GM19452 (cell line): ENCODE data around the gene NR1D1.

ENCODE experiments used
- ATAC-seq: cut with Tn5 transposase; IDR thresholded peaks from one replicate; pipeline ENCODE4 v1.9.1; 2021; ENCODE audit not compliant: unreplicated experiment

Gene NR1D1

DNA sequence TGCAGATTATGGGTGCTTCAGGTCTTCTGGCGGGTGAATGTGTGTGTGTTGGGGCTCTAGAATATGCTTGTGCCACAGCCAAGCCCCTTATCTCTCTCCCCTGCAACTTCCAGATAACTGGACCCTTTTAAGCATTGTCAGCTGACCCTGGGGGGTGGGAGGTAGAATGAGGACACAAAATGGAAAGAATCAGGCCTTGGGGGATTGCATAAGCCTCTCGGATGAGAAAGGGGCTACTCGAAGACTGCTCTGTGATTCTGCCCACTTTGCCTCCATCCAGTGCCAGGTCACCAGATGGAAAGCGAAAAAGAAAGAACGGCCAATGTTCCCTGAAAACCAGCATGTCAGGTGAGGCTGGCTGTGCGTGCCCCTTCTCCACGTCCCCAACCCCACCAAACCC lies 23.8 kb downstream of the NR1D1 start:
- no peak for ATAC-seq

DNA sequence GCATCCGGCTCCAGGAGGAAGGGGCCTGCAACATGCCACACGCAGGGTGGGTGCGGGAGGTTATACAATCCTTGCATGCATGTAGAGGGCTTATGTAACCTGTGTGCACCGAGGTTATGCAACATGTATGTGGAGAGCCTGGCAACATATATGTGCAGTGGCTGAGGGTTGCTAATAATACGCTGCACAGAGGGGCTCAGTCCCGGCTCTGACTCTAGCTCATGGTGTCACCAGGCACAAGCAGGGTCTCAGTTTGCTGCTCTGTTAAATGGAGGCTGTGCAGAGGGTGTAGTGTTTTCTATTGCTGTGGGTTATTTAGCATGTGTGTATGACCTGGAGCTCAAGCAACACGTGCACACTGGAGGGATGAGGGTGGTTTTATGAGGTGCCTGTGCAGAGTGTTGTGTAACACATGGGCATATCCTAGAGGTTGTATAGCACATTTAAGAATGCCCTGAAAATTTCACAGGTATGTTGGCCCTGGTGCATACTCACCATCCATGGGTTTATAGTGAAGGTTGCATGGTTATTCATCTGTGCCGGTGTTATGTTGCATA lies 24.4 kb downstream of the NR1D1 start:
- no peak for ATAC-seq

DNA sequence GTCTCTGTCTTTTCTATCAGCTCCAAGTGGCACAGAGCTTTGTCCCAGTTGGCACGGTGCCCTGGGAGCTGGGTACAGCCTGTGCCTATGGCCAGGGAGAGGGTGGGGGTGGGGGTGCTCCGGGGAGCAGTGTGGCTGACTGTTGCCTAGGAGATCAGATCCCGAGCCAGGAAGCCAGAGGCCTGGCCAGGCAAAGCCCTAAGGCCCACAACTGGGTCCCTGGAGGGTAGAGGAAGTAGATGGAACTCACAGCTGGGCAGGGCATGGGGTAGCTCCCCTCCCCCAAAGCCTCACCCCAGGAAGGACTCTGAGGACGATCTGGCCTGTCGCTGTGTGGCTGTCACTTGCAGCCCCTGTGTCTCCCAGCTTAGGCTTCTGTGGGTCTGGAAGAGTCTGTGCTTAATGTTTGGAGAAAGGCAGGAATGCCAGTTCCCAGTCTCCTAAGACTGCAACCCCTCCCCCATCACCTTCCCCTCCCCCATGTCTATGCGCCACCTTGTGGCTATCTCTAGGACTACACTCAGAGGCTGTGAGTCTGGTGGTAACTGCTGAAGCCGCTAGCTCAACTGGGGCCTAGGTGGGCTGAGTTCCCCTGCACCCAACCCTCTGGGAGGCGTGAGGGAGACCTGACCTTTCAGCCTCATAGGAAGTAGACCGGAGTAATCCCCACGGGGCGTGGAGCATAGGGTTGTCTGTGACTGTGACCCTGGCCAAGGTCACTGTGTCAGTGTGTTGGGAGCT lies 25.0 kb downstream of the NR1D1 start:
- no peak for ATAC-seq

DNA sequence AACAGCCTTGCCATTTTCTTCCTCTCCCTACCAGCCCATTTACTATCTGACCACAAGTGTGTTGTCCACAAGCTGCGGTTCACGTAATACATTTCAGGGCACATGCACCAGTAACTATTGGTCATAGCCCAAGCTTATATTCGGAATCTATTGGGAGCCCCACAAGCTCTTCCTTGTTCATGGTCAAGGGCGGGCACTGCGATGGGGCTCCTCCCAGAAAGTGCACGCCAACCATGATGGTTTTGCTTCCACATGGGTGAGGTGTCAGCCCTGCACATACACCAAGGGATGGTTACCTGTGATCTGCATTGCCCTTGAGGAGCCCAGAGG lies 25.6 kb downstream of the NR1D1 start:
- no peak for ATAC-seq

DNA sequence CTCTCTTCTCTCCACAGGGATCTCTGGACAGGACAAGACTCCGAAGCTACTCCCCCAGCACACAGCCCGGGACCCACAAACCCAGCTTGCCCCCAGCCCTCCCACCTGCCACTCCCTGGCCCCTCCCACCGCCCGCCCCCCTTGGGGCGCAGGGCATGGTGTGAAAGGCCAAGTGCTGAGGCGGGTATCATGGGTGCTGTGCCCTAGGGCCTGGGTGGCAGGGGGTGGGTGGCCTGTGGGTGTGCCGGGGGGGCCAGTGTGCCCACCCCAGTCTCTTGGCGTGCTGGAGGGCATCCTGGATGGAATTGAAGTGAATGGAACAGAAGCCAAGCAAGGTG lies 26.2 kb downstream of the NR1D1 start:
- no peak for ATAC-seq

DNA sequence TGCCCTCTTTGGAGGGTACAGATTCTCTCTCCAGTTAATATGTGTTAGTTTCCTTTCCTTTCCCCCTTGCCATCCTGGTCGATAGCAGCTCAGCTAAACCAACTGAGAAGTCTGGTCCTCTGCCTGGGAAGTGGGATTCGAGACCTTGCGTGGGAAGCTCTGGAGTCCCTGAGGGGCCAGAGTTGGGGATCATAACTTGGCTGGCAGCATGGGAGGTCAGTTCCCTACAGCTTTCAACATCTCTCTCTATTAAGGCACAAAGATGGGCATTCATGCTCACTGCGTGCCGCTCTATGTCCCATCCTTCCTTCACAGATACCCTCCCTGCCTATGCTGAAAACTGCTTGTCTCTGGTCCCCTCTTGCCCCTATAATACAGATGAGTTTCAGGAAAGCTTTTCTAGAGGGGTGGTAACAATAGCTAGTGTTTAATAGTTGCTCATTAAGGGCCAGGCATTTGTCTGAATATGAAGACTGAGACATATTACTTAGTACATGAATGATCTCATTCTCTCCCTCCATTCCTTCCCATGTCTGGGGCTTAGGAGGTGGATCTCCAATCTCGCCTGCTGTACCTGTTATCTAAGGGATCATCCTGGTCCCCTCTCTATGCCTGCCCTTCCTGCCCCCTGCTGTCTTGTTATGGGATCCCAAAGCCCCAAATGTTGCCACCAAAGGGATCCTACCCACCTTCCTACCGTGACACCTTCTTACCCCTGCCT lies 26.8 kb downstream of the NR1D1 start:
- ATAC-seq, result no peak

DNA sequence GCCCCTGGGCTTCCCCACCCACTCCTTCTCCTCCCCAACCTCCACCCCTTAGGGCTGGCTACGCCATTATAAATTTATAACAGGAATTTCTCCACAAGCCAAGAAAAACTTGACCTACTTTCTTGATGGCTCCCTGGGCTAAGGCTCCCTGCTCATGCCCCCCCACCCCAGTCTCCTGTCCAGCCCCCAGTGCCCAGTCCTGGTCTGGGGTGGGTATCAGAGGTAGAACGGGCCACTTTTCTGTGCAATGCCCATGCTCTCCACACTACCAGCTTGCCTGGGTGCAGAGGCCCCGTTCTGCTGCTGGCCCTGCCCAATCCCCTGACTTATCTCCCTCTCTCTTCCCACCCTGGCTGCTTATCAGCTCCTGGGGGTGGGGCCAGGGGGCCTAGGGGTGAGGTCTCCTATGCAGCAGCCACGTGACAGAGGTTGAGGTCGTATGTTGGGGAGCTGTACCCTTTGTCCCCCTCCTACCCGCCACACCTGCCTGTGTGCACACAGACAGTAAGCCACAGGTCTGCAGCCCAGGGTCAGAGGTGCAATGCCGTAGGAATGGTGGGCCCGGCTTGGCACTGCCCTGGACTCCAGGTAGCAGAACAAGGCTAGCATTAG lies 27.5 kb downstream of the NR1D1 start:
- ATAC-seq, result no peak

DNA sequence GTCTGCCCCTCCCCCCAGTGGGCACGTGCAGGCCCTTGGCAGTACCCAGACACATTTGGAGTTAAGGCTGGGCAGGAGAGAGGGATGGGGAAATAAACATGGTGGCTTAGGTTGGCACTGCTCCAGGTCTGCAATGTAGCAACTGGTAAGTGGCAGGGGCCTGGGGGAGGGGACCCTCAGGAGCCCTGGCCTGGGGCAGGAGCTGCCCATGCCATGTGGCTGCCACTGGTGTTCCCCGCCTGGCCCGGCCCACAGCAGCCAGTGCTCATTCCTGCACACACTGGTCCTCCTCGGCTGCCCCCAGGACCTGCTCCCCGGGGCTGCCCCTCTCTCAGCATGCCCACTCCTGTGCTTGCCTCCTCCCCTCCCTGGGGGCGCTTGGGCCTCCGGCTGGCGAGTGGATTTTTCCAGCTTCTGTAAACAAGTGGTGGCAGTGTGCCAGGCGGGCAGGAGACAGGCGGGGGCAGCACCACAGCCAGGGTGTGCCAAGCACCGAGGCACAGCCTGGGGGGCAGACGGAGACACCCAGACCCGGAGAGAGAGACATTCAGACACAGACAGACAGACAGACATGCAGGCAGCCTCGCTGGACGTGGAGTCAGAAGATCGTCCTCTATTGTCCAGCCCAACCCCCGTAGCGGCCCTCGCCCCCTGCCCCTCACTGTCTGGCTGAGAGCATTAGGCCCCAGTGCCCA lies 28.2 kb downstream of the NR1D1 start:
- no peak for ATAC-seq

DNA sequence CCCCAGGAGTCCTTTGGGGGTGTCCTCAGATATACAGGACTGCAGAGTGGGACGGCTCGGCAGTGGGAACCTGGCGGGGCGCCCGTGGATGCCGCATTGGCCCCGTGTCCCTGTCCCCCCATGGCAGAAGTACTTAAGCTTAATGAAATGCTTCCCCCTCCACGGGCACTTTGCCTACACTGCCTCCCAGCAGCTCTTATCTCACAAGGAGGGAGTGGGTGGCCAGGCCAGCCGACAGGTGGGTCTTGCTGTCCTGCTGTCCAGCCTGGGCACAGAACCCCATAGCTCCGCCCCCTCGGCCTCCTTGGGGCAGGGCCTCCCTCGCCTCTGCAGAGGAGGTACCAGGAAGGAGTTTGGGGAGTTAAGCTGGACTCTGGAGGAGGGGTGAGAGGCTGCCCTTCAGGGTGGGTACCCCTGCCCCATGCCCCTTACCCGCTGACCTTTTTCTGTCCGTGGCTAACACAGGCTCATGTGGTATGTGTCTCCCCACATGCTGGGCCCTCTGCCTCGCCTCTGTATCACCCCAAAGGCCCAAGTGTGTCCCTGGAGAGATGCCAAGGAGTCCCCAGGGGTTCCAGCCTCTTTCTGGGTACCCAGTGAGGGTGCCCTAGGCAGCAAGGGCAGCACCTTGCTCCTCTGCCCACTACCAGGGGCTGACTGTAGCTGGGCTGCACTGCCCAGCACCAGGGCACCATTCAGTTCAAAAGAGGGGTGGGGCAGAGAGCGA lies 28.9 kb downstream of the NR1D1 start:
- ATAC-seq, result no peak

DNA sequence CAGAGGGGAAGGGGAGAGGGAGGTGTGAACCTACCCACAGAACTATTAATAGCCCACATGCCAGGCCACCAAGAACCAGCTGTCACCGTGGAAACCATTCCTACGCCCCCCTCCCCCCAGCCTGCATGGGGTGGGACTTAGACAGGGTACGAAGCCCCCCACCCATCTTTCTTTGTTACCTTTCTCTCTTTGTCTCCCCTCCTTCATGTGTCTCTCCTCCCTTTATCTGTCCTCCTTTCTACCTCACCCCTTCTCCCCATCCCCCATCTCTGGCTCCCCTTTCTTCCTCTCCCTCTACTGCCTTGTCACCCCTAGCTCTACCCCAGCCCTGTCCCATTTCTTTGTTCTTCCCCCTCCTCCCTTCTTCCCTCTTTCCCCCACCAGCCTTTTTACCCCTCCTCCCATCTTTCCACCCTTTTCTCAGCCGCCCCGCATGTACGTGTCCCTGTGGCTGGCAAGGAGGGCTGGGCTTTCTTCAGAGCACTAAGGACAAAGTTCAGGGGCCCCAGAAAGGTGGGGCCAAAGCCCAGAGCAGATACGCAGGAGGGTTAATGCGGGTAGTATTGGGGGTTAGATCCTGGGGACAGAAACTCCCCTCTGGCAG lies 29.6 kb downstream of the NR1D1 start:
- ATAC-seq, result no peak

DNA sequence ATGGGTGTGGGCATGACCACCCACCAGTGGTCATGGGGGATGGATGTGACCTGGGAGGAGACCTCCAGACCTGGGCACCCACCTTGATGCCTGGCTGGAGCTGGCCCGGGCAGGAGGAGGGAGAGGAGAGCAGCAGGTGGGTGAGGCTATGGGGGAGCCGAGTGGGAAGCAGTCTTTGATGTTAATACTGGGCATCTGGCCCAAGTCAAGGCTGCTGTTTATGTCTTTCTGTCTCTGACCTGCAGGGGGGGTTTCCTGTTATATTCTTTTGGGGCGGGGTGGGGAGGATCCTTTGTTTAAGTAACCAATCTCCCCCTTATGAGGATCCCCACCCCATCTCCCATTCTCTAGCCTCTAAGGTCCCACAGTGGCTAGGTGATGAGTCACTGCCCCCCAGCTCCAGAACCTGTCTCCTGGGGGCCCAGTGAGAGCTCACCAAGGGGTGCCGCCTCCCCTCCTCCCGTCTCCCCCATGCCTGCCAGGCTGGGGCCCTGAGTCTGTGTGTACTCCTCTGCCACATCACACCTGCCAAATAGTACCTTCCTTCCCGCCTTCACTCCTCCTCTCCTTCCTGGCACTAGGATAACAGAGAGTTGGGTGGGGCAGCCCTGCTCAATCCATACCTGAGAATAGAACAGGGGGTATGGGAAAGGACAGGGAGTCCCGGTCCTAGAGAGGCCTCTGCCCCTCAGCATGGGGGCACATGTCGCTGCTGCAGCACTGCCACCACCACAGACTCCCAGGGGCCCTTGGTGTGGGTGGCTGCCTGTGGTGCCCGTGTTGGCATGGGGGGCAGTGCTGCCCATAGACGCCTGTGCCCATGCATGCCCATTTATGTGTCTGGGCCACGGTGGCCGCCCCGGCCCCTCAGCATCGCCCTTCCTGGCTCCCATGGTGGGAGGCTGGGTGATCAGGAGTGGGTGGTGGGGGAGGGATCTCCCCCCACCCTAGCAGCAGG lies 30.4 kb downstream of the NR1D1 start:
- no peak for ATAC-seq

DNA sequence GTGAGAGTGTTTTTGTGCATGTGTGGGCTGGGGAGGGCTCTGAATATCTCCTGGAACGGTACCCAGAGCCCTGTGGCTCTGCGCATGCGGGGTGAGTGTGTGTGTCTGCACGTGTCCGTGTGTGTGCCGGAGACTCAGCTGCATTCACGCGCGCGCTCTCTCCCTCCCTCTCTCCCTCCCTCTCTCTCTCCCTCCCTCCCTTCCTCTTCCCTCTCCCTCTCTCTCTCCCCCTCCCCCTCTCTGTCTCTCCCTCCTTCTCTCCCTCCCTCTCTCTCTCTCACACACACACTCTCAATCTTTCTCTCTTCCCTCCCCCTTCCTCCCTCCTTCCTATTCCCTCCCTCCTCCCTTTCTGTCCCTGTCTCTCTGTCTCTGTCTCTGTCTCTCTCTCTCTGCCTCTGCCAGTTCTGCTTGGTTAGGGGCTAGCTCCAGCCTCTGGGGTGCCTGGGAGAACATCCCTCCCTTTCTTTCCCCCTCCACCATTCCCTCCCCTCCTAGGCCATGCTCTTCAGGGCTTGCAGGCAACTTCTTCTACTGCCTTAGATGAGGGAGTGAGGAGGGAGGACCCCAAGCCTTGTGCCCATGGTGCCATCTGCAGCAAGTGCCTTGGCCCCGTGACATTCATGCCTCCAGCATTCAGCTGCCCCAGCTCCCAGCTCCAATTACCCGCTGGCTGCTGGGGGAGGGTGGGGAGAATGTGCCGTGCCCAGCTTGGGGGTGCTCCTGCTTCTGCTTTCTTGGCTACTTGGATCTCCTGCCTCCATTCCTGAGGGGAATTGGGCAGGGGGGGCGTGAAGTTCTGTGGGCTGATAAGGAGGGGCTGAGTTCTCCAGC lies 31.3 kb downstream of the NR1D1 start:
- ATAC-seq, result no peak

DNA sequence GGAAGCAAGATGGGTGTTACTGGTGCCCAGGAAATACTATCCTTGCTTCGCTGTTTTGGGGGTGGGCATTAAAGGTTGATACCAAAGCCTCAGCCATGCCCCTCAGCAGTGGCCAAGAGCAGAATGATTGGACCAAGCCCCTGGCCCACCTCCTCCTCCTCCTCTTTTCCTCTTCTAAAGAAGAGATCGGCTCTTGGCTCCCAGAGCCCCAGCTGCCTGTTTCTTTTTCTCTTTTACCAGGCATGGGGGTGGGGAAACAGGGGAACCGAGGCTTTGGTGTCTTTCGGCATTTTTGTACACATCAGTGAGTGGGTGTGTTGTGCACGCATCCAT lies 31.8 kb downstream of the NR1D1 start:
- ATAC-seq, result no peak

DNA sequence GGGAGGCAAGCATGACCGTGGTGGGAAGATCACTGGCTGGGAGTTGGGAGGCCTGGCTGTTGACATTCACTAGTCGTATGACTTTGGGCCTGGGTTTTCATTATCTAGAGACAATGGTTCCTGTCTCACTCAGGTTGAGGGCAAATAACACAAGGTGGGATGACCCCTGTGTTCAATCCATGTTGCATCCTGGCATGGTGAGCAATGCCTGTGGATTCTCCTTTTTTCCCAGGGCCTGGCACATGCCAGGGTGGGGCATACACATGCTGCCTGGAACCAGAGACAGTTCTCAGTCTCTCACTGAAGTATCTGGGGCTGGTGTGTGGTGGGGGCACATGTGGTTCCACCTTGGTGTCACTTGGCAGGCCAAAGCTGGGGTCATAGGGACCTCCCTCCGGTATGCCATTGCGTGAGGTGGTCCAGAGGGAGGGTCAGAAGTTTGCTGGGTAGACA lies 32.2 kb downstream of the NR1D1 start:
- ATAC-seq, result no peak

DNA sequence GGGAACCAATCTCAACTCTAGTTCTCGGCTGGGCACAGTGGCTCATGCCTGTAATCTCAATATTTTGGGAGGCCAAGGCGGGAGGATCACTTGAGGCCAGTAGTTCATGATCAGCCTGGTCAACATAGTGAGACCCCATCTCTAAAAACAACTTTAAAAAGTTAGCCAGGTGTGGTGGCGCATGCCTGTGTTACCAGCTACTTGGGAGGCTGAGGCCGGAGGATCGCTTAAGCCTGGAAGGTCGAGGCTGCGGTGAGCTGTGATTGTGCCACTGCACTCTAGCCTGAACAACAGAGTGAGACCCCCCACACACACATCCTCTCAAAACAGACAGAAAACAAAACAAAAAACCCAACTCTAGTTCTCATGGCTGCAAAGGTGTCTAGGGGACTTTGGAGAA lies 32.7 kb downstream of the NR1D1 start:
- no peak for ATAC-seq

DNA sequence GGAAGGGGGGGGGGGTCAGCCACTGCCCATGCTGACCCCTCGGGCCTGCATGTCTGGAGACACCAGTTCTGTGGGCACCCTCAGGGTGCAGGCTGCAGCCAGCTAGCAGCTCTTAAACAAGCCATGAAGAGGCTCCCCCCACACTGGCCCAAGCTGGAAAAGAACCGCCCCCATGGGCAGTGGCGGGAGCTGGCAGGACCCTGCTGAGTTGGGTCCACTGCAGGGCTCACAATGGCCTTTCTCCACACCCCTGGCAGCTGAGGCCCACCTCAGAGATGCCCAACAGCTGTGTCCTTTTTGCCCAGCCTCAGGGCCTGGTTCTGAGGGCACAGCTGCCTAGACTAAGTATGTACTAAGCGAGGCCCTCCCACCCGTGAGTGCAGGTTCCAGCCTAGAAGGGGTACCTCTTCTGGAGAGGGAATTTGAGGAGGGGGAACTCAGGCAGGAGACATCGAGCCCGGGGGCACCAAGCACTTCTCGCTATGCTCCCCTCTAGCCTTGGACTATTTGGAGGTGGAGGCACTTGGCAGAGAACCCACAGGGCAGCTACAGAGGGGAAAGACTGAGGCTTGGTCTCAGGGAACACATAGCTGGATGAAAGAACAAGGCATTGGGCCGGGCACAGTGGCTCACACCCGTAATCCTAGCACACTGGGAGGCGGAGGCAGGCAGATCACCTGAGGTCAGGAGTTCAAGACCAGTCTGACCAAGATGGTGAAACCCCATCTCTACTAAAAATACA lies 34.4 kb downstream of the NR1D1 start:
- ATAC-seq, result no peak

DNA sequence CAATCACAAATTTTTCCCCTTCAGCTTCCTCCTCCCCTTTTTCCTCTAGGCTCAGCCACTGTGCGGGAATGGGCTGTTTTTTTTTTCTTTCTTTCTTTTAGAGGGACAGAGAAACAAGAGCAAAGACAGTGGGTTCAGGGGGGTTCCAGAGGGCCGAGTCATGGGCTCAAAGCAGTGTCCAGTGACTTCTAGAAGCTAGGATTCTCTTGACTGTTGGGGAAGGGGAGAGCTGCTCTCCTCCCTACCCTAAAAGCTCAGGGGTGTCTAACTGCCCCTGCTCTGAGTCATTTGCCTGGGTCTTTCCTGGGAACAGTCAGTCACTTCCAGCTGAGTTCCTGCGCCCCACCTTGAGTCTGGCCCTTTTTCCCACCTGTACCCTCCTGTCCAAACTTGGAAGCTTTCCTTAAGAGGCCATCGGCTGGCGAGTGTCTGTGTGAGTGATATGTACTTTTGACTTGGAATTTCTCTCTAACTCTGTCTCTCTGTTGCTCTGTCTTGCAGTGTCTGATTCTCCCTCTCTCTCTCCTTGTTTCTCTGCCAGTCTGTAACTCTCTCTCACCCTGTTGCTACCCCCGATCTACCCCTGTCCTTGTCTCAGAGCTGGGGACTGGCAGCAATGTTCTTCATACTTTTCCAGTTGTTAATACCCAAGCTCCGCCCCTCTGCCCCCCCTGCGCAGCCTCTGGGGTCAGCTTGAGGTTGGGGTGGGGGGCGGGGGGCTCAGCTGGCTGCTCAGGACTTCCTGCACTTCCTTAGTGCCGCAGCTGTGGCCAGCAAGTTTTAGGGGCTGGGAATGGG lies 35.2 kb downstream of the NR1D1 start:
- no peak for ATAC-seq
